NCI-H2227 treated with DMSO at 0.1 percent for 48 hours (cell line): ENCODE data around the gene MCRIP2.

Source experiments
- DNase-seq: peaks from one replicate; lab custom pipeline; 2025; lab: John Stamatoyannopoulos, UW

The MCRIP2 gene

DNA sequence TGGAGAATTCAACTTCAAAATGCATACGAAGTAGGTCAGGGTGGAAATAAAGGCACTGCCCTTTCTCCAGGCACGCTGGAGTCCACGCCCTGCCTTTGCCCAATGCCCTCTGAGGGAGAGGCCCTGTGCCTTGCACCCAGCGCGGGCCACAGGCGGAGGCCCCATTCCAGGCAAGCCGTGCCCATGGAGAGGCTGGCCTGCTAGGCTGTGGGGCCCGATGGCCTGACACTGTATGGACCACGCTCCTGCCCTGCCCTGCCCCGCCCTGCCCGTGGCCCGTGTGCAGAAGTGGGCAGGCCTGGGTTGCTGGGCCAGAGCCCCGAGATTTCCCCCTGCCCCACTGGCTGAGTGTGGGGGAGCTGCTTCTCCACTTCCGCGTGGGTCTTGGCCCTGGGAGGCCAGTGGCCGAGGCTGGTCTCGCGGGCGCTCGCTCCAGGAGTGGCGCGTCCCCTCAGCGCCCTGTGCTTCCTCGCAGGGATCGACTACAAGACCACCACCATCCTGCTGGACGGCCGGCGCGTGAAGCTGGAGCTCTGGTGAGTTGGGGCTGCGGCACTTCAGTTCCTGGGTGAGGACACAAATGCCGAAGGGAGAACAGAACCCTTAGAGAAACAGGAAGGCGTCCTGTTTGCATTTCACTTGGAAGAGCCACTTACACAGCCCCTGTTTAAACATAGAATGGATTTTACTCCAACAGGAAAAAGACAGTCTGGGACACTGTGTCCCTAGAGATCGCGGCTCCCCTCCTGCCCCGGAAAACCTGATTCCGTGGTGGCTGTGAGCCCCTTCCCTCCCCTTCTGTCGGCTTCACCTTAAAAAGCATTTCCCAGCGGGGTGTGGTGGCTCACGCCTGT is 24.7 kb upstream of the MCRIP2 start:
- DNase-seq, result no peak

DNA sequence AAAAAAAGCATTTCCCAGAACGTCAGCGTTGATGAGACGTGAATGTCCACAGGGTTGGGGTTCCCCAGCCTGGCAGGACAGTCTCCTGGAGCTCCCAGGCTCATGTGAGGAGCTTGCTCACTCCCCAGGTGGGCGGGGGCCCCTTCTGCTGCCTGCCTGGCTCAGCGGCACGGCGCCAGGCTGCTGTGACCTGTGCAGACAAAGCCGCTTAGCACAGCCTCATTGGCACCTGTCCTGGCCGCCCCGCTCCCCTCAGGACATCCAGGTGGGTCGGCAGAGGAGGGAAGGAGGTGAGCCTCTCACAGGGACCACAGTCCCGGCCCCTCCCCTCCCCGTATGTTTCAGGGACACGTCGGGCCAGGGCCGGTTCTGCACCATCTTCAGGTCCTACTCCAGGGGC is 23.8 kb upstream of the MCRIP2 start:
- DNase-seq, result no peak

DNA sequence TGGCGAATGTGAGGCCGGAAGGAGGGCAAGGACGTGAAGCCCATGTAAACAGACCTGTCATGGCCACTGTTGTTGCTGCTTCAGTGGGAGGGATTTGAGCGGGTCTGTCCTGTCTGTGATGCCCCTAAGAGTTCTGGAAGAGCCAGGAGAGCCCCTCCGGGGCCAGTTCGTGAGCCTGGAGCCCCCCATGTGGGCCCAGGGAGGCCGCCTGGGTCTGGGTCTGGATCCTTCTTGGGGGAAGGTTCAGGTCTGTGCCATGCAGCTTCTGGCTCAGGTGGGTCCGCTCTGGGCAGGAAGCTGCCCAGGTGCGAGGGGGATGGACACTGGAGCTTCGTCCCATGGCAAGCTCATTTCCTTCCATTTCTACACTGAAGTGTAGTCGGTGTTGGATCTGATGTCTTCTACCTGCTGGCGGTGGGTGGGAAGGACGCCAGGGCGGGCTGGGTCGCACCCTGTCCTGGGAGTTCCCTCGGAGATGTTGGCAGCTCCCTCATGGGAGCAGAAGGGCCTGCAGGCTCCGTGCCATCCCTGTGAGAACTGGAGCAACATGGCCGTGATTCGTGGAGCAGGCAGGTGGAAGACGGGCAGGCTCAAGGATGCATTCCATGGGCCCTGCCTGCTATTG is 22.0 kb upstream of the MCRIP2 start:
- no peak for DNase-seq

DNA sequence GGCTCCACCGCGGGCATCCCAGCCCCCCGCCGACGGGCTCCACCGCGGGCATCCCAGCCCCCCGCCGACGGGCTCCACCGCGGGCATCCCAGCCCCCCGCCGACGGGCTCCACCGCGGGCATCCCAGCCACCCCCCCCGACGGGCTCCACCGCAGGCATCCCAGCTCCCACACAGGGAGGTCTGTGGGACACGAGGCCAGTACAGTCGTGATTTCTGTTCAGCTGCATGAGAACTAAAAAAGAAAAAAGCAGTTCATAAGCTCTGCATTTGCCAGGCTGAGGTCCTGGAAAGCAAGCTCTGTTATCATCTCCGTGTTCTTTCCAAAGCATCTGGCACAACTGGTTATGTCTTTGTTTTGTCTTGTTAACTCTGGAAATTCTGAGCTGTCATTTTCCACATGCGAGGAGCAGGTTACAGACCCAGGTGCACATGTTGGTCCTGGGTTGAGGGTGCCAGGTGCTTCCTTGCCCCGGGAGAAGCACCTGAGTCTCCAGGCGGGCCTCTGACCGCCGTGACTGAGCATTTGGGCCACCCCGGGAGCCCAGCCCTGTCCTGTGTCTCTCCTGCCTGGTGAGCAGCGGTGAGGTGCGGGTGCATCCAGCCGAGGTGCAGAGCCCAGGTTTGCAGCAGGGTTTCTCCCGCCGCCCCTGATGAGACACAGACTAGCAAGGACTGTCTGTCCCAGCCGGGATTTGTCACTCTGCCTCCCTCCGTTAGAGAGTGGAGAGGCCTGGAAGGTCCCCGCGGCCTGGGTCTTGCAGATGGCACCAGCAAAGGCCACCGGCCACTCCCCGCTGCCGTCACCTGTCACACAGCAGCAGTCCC is 20.7 kb upstream of the MCRIP2 start:
- DNase-seq, result no peak

DNA sequence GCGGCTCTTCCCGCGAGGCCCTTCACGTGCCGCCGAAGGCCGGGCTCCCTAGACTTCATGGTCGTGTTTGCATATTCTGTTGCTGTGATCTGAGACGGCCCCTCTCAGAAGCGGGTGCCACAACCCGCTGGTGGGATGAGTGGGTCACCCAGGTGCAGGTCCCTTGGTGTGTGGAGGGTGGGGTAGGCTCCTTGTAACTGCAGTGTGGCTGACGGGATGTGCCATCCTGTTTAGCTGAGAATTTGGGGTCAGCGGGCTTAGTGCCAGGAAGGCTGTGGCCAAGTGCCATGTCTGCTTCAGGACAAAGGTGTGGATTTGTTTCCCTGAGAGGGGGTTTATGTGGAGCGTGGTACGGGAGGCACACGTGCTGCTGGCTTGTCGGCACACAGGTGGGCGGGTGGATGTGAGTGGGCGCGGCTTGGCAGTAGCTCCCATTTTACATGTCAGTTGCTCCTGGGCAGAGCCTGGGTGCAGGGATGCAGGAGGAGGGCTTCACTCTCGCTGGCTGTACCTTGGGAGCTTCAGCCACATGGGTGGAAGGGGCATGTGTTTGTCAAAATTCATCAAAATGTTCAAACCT is 20.0 kb upstream of the MCRIP2 start:
- no peak for DNase-seq

DNA sequence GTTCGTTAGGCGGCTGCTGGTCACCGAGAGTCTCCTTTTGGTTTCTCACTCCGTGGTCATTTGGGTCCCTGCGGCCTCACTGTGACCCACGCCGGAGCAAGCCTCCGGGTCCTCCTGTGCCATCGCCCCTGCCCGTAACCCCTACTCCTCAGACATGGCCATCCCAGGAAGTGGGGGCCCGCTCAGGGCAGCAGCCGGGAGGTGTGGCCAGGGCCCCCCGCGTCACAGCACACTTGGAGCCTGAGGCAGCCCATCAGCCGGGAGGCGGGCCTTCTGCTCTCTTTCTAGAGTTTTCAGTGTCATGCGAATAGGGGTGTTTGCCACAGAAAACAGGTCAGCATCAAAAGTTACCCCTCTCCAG is 18.7 kb upstream of the MCRIP2 start:
- DNase-seq, result no peak

DNA sequence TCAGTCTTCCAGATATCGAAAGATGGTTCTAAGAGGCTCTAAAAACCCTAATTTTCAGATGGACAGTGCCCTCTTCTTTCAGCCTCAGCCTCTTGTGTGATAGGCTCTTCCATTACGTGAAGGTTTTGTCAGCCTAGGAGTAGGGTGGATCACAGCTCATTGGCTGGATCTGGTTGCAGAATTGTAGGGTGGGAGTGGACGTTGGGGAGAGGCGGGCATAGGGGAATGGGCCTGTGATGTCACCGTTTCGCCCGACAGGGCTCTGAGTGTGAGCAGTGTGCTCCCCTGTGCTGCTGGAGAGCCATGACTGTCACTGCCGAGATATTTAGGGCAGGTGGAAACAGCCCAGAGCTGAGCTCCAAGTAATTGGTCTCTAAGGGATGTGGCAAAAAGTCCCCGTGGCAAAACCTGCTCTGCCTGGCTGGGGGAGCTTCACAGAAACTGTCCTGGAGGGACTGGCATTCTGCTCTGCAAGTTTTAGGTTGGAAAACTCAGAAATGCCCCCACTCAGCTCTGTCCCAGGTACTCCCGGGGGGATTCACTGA is 17.0 kb upstream of the MCRIP2 start:
- no peak for DNase-seq

DNA sequence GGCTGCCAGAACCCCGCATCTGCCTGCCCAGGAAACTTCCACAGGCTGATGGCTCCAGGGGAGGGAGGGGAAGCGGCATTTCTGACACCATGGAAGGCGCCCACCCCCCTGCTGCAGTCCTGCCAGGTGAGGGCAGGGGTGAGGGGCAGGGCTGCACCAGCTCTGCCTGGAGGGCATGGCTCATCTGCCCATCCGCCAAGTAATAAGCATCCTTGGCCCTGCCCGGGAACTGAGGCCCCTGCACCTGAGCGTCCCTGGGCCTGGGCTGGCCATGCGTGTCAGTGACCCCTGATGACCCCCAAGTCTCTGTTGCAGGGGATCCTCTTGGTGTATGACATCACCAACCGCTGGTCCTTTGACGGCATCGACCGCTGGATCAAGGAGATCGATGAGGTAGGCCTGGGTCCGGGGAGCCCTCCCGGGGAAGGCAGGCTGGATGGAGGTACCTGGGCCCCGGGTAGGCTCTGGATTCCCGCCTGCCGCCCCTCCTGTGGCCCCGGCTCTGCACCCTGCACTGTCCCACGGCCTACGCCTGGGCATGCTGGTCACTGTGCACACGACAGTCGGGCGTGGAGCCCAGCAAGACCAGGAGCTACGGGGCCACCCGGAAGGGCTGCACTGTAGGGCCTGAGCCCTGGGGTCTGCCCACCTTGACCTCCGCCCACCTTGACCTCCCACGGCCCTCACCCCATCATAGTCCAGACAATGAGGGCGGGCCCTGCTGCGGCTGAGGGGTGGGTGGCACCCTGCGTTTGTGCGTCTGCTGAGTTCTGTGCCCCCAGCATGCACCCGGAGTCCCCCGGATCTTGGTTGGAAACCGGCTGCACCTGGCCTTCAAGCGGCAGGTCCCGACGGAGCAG is 16.3 kb upstream of the MCRIP2 start:
- DNase-seq, result no peak

DNA sequence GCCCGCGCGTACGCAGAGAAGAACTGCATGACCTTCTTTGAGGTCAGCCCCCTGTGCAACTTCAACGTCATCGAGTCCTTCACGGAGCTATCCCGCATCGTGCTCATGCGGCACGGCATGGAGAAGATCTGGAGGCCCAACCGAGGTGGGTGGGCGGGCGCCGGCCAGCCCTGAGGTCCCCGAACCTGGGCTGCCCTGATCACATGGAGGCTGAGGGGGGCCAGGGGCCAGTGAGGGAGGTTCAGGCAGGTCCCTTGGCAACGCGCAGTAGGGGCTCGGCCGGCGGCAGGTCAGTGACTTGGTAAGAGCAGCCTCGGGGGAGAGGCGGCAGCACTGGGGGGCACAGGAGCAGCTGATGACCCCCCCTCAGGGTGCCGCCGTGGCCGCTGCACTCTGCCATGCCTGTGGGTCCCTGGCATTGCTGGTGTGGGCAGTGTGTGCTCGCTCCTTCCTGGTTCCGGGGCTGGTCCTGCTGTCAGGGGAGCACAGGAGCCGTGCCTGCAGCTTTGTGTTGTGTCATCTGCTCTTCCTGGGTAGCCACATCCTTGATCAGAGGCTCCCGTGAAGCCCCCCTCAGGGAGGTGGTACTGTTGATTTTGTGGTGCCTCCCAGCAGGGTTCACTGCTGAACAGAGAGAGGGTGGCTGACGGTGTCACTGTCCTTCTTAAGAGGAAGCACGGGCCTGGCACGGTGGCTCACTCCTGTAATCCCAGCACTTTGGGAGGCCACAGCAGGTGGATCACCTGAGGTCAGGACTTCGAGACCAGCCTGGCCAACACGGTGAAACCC is 15.5 kb upstream of the MCRIP2 start:
- DNase-seq, result no peak

DNA sequence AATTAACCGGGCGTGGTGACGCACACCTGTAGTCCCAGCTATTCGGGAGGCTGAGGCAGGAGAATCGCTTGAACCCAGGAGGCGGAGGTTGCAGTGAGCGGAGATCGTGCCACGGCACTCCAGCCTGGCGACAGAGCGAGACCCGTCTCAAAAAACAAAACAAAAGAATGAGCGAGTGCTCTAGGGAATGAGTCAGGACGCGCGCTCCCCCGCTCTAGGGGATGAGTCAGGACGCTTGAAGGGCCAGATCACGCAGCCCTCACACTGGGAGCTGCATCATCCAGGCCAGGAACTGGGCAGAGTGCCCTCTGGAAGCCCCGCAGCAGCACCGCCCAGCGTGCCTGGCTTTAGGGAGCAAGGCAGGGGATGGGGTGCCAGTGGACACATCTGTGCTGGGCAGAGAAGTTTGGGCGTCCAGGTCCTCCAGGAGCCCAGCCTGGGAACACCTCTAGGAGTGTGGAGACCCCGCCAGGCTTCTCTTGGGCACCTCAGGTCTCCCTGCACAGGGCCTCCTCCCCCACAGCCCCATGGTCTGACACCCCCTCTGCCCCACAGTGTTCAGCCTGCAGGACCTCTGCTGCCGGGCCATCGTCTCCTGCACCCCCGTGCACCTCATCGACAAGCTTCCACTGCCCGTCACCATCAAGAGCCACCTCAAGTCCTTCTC is 14.7 kb upstream of the MCRIP2 start:
- no peak for DNase-seq

DNA sequence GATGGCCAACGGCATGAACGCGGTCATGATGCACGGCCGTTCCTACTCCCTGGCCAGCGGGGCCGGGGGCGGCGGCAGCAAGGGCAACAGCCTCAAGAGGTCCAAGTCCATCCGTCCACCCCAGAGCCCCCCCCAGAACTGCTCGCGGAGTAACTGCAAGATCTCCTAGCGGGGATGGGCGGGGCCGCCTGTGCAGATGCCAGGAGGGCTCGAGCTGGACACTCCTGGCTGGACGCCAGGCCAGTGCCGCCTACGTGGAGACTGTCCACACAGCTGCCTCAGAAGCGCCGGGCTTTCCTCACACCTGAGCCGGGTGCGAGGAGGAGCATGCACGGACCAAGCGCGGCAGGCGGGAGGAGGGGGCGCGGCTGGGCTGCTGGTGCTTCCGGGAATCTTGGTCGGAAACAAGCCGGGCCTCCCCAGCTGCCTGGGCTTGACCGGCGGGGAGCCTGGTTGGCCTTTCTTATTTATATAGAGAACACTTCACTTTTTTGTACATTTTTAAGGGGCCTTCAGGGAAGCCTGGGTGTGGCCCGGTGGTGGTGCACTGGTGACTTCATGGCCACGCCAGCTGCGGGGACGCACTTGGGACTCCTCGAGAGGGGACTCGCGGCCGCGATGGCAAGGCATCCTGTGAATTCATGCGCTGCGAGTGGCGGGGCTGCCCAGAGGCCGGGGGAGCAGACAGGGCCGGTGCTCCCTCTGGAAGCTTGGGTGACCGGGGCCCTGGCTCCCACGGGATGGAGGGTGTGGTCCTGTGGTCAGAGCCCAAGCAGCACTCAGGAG is 14.0 kb upstream of the MCRIP2 start:
- DNase-seq, result no peak

DNA sequence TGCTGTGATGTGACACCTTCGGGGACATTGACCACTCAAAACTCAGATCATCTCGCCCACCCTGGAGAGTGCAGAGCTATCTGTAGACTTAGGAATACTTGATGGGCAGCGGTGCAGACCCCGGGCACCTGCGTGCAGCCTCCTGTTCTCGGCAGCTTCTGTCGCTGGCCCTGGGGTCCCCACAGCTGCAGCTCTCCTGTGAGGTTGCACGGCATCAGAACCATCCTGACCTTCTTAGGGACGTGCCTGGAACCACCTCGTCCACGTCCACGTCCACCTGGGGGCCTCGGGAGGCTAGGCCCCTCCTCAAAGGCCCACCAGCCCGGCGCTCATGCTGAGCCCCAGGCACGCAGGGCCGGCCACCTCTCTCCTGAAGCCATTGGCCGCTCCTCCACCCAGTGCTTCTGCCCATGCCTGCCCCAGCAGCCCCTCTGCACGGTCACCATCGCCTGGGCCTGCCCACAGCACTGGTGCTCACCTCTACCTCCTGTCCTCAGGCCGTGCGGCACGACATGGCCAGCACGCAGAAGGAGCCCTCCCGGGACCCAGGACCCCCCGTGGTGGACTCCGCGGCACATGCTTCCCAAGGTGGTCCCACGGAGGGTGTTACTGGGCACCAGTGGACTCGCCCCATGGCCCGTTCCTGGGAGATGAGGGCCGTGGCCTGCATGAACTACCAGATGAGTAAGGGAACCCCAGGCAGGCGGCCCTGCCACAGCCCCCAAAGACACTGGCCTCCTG is 13.1 kb upstream of the MCRIP2 start:
- DNase-seq, result no peak

DNA sequence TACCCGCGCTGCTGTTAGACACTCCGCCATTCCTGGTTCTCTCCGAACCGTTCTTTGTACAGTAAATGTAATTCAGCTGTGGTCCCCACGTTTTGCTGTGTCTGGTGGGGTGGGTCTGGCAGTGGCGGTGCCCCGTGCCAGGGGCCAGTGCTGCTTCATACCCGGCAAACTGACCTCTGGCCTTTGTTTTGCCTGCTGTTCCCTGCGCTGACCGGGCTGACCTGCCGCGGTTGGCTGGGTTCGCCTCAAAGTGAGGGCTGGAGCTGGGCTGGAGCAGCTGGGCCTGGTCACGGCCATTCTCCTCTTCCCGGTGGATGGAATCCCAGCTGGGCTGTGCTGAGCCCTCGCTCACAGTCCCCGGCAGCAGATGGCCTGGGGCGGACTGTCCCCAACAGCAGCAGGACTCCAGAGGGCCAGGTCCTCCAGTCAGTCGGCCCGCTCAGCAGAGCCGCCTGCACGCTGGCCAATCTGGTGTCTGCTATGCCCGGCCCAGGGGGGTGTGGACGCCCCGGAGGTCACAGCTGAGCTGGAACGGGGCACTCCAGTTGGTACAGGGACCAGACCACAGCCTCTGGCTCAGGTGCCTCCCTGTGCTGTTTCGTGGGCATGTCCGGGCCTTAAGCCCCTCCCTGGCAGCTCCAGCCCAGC is 12.3 kb upstream of the MCRIP2 start:
- DNase-seq, result peak; percentile 22

DNA sequence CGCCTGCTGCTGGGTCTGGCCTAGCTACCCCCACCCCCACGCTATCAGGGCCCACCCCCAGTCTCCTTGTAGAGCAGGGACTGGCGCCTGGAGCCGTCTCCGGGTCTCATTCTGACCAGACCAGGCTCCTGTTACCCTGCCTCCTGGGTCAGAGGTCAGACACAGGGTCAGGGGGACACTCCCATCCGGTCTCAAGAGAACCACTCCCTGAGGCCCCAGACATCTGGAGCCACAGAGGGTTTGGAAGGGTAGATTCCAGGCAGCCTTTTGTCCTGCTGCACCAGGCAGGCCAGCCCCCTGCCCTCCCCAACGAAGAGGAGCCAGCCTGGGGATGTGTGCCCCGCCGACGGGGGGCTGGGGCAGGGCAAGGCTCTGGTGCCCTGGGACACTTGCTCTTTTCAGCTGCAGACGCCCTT is 11.8 kb upstream of the MCRIP2 start:
- DNase-seq, result no peak

DNA sequence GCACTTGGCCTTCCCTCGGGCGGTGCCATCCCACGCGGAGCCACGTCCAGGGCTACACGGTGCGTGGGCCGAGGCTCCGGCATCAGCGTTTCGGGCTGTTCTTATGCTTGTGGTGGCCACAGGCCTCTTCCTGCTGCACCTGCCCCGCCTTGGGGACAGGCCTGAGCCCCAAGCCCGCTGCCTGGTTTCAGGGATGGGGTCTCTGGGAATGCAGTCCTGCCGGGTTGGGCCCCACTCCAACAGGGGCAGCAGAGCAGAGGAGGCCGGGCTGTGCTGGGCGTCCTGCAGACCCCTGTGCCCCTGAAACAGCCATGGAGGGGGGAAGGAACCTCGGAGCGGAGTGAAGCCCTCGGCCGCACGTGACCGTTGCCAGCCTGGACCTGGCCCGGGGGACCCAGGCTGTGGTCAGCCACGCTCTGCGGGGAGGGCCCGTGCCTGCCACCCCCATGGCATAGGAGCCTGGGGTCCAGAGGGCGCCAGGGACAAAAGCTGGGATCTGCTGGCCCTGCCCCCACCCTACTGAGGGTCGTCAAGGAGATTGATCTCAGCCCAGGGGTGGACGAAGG is 11.3 kb upstream of the MCRIP2 start:
- DNase-seq, result no peak

DNA sequence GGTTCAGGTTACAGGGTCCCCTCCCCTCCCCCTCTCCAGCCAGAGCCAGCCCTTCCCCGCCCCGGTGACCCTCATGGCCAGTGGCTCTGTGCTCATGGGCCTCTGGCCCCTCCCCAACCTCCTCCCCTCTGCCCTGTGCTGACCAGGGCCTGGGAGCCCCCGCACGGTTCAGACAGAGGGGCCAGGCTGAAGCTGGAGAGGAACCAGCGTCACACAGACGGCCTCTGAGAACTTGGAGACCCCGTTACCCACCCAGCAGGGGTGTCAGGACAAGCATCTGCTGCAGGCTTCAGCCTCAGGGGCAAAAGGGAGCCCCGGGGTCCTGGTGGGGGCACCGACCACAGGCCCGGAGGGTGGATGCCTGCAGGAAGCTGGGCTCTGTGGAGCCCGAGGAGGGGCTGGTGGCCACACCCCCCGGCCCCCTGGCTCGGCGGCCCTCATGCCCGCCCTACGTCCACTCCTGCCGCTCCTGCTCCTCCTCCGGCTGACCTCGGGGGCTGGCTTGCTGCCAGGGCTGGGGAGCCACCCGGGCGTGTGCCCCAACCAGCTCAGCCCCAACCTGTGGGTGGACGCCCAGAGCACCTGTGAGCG is 10.7 kb upstream of the MCRIP2 start, which contains the start of gene WFIKKN1:
WFIKKN1 (plus strand) TSS at position 171 of the 591 bp plus-strand sequence; CDS start at position 440, 269 bp downstream.
- no peak for DNase-seq

DNA sequence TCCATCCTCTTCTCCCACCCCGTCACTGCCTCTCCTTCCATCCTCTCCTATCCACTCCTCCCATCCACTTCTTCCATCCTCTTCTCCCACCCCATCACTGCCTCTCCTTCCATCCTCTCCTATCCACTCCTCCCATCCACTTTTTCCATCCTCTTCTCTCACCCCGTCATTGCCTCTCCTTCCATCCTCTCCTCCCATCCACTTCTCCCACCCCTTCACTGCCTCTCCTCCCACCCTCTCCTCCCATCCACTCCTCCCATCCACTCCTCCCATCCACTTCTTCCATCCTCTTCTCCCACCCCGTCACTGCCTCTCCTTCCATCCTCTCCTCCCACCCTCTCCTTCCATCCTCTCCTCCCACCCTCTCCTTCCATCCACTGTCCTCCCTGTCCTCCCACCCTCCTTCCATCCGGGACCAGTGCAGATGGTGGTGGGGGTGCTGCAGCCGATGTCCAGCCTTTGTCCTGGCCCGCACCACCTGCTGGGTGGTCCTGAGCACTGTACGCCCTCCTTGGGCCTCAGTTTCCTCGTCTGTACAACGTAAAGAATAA is 9.7 kb upstream of the MCRIP2 start:
- DNase-seq, result no peak
